Left ventricle myocardium inferior (tissue), 1 donor: ENCODE results near the gene EFHD2. TPM values are rescaled to one million over a fixed set of nuclear protein-coding genes. Genes with fewer than 3 reads are reported as not detected.
"Not testable (repeated sequence)": the region's sequence is repeated elsewhere in the genome, so short reads cannot be mapped to it uniquely, and the experiment has no call there.

Experiments used
- DNase-seq: peaks from one replicate; pipeline ENCODE4 v3.0.0-alpha.2; 2020
- H3K27ac ChIP-seq: fragments of 200-600 bp; replicated peaks from 2 replicates; pipeline ENCODE4 v1.8.0; 2021
- H3K27me3 ChIP-seq: fragments of 200-600 bp; 2 replicates; pipeline ENCODE4 v1.8.0; 2021; ENCODE audit warnings: low read depth
- H3K36me3 ChIP-seq: fragments of 200-600 bp; 2 replicates; pipeline ENCODE4 v1.8.0; 2021
- H3K4me1 ChIP-seq: fragments of 200-600 bp; 2 replicates; pipeline ENCODE4 v1.8.0; 2021
- H3K4me3 ChIP-seq: fragments of 200-600 bp; 2 replicates; pipeline ENCODE4 v1.8.0; 2021; ENCODE audit warnings: mild to moderate bottlenecking, moderate library complexity
- H3K9me3 ChIP-seq: fragments of 200-600 bp; replicated peaks from 2 replicates; pipeline ENCODE4 v1.8.0; 2021
- intact Hi-C: fragments of 100-400 bp; cut with micrococcal nuclease; formaldehyde crosslinking; loops from one replicate; pipeline ENCODE4 v1.11.0; 2022
- total RNA-seq: library from RNA; stranded (reverse); fragmentation: NEBNext Ultra II Directional; extraction: Animal tissue kit (Norgen Biotek cat#: 25700); gene quantifications from one replicate; pipeline ENCODE4 v1.2.1, GENCODE V29; 2021
- TF ChIP-seq, protein P1 (sequence below): fragments of 200-600 bp; IDR thresholded peaks from 2 replicates; pipeline ENCODE4 v1.8.0; 2021; ENCODE audit warnings: antibody characterized with exemption, mild to moderate bottlenecking, borderline replicate concordance
- donor health status: DM: no; HTN: yes; CAD: no; lungs with severe emphysema.

EFHD2 gene
- total RNA-seq, 1 donor from 2014 or later, result 15.0 TPM

- DNase-seq, result no peak
- no peak overlapping the region for H3K4me3 ChIP-seq
- H3K27me3 ChIP-seq, result peaks cover 3% of the 10 kb centered on the region
- H3K9me3 ChIP-seq, result no peaks in the 10 kb centered on the region
- no peaks in the 10 kb centered on the region for H3K36me3 ChIP-seq
- intact Hi-C loops, result no loop called here
- H3K4me1 ChIP-seq, result no peaks in the 10 kb centered on the region
- no peak overlapping the region for H3K27ac ChIP-seq
- TF ChIP-seq, protein P1, sequence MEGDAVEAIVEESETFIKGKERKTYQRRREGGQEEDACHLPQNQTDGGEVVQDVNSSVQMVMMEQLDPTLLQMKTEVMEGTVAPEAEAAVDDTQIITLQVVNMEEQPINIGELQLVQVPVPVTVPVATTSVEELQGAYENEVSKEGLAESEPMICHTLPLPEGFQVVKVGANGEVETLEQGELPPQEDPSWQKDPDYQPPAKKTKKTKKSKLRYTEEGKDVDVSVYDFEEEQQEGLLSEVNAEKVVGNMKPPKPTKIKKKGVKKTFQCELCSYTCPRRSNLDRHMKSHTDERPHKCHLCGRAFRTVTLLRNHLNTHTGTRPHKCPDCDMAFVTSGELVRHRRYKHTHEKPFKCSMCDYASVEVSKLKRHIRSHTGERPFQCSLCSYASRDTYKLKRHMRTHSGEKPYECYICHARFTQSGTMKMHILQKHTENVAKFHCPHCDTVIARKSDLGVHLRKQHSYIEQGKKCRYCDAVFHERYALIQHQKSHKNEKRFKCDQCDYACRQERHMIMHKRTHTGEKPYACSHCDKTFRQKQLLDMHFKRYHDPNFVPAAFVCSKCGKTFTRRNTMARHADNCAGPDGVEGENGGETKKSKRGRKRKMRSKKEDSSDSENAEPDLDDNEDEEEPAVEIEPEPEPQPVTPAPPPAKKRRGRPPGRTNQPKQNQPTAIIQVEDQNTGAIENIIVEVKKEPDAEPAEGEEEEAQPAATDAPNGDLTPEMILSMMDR, result no peak
These were observed 58.5 kb downstream of the EFHD2 start for GRCh38 chr1:15468145-15468544.

DNA sequence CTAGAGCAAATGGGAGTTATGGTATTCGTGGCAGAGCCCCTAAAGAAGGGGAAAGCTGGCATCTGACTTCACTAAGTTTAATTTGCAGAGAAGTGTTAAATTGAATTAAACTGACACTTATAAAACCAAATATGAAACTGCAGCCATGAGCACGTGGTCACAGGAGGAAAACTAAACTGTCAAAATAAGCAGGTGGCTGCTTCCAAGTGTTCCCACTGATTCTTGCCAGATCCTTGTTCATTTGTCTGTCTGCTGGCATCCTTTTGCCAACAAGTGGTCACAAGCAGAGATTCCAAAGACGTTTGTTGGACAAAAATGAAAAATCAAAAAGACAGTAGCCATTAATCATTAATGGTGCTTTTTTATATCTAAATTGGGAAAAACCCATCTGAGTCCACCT, 59.7 kb downstream of the EFHD2 start:
- Histone ChIP-seq H3K36me3 (no peaks in the 10 kb centered on the region), H3K4me1 (no peaks in the 10 kb centered on the region), H3K9me3 (no peaks in the 10 kb centered on the region), H3K27me3 (peaks cover 3% of the 10 kb centered on the region), H3K27ac (no peak overlapping the region), H3K4me3 (no peak overlapping the region)
- intact Hi-C loops, result no loop called here
- TF ChIP-seq, protein P1, result no peak
- DNase-seq, result no peak

DNA sequence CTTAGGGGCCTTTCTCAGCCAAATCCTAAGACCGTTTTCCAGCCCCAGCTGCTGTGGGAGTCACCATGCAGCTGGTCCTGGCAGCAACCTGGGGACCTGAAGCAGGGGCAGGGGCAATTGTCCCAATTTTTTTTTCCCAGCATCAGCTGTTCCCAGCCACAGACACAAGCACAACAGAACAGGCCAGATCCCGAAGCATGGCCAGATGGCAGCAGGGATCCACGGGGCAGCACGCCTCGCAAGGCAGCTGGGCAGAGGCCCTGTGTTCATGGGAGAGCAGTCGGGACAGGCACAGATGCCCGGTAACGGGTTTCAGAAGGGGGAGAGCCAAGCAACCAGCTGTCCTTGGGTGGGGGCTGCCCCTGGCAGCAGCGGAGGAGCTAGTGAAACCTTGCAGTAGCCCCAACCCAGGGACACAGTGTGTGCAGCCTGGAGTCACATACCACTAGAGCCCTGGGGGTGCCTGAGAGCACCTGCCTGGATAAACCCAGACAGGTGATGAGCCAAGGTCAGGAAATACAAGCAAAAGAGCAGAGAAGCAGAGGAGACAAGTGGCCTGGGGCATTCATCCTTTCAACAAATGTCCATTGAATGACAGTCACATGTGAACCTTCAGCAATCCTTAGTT, 60.2 kb downstream of the EFHD2 start:
- DNase-seq, H3K4me1 ChIP-seq, H3K27ac ChIP-seq, H3K4me3 ChIP-seq, intact Hi-C loops, H3K27me3 ChIP-seq, H3K9me3 ChIP-seq, H3K36me3 ChIP-seq: not testable (repeated sequence)

DNA sequence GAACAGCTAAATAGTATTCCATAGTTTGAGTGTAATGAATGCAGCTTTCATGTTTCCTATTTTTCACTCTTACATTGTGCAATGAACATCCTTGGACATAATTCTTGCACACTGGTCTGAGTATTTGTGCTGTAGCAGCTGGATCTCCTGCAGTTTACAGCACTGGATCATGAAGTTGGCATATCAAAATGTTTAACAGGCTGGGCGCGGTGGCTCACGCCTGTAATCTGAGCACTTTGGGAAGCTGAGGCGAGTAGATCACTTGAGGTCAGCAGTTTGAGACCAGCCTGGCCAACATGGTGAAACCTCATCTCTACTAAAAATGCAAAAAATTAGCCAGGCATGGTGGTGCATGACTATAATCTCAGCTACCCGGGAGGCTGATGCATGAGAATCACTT, 61.4 kb downstream of the EFHD2 start:
- H3K27ac ChIP-seq, H3K4me1 ChIP-seq, DNase-seq, H3K27me3 ChIP-seq, H3K9me3 ChIP-seq, intact Hi-C loops, H3K4me3 ChIP-seq, H3K36me3 ChIP-seq: not testable (repeated sequence)

GRCh38 chr1:15471723-15472122, 62.0 kb downstream of the EFHD2 start:
- H3K9me3 ChIP-seq, H3K27me3 ChIP-seq, H3K27ac ChIP-seq, DNase-seq, H3K4me1 ChIP-seq, intact Hi-C loops, H3K36me3 ChIP-seq, H3K4me3 ChIP-seq: not testable (repeated sequence)

DNA sequence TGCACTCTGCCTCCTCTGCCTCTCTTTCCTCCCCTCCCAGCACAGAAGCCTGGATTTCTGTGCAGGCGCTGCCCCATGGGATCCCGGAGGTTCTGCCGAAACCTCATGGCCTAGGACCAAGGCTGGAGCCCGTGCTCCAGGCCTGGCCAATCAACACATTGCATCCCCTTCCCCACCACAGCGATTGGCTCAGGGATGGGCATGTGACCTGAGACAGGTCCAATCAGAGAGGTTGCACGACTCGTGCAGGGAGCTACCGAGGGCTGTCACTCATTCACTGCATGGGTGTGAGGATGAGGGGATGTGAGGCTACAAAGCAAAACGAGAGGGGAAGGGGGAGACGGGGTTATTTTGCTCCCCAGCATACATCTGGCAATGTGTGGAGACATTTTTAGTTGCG, 62.9 kb downstream of the EFHD2 start:
- intact Hi-C loops, result no loop called here
- no peak overlapping the region for H3K27ac ChIP-seq
- no peaks in the 10 kb centered on the region for H3K4me1 ChIP-seq
- TF ChIP-seq, protein P1, result no peak
- H3K27me3 ChIP-seq, result peaks cover 3% of the 10 kb centered on the region
- H3K9me3 ChIP-seq, result no peaks in the 10 kb centered on the region
- H3K36me3 ChIP-seq, result no peaks in the 10 kb centered on the region
- H3K4me3 ChIP-seq, result no peak overlapping the region
- no peak for DNase-seq

- H3K4me3 ChIP-seq, result no peak within 1 kb of the TSS
- peaks cover 3% of the 10 kb centered on the region for H3K27me3 ChIP-seq
- no peak for DNase-seq
- TF ChIP-seq, protein P1, result no peak
- no peaks in the 10 kb centered on the region for H3K9me3 ChIP-seq
- H3K4me1 ChIP-seq, result no peaks in the 10 kb centered on the region
- no peaks in the 10 kb centered on the region for H3K36me3 ChIP-seq
- no peak within 1 kb of the TSS for H3K27ac ChIP-seq
- intact Hi-C loops, result no loop called here
These were observed 66.1 kb downstream of the EFHD2 start, which contains the start of gene CELA2B for GRCh38 chr1:15475752-15476314. CELA2B (plus strand) TSS chr1:15476104; CDS start chr1:15476126, 22 bp downstream.
